Loucy (cell line): Measurements from ENCODE around the gene SLC16A6.
"Not testable (repeated sequence)": the region's sequence is repeated elsewhere in the genome, so short reads cannot be mapped to it uniquely, and the experiment has no call there.

ENCODE experiments used
- H2AFZ ChIP-seq: fragments of 200-600 bp; sonication (generic); 2 replicates; pipeline ENCODE4 v1.6.0; 2016; ENCODE audit warnings: antibody characterized with exemption, mild to moderate bottlenecking, low read length, moderate library complexity
- H3F3A ChIP-seq: fragments of 200-600 bp; 2 replicates; pipeline ENCODE4 v1.6.0; 2016; ENCODE audit warnings: antibody characterized with exemption, low read depth, mild to moderate bottlenecking
- H3K27me3 ChIP-seq: fragments of 200-600 bp; sonication (generic); 2 replicates; pipeline ENCODE4 v1.6.1; 2014; ENCODE audit warnings: low read length, mild to moderate bottlenecking; ENCODE audit not compliant: insufficient read depth, poor library complexity, severe bottlenecking
- H3K36me3 ChIP-seq: fragments of 200-600 bp; sonication (generic); 2 replicates; pipeline ENCODE4 v1.6.1; 2016; ENCODE audit warnings: low read length; ENCODE audit not compliant: insufficient read depth
- H3K4me1 ChIP-seq: fragments of 200-600 bp; sonication (generic); 2 replicates; pipeline ENCODE4 v1.5.1; 2014; ENCODE audit warnings: low read length, mild to moderate bottlenecking; ENCODE audit not compliant: insufficient read depth, poor library complexity, severe bottlenecking
- H3K4me2 ChIP-seq: fragments of 200-600 bp; sonication (generic); 2 replicates; pipeline ENCODE4 v1.6.0; 2014; ENCODE audit warnings: antibody characterized with exemption, low read length, low read depth, mild to moderate bottlenecking; ENCODE audit not compliant: poor library complexity, severe bottlenecking
- H3K4me3 ChIP-seq: fragments of 200-600 bp; sonication (generic); 2 replicates; pipeline ENCODE4 v1.5.1; 2014; ENCODE audit warnings: low read length, mild to moderate bottlenecking, mixed read lengths; ENCODE audit not compliant: poor library complexity, severe bottlenecking
- H3K79me2 ChIP-seq: fragments of 200-600 bp; sonication (generic); 2 replicates; pipeline ENCODE4 v1.6.1; 2014; ENCODE audit warnings: low read length; ENCODE audit not compliant: insufficient read depth
- H3K9ac ChIP-seq: fragments of 200-600 bp; sonication (generic); 2 replicates; pipeline ENCODE4 v1.6.0; 2014; ENCODE audit warnings: mild to moderate bottlenecking, low read depth, low read length, moderate library complexity; ENCODE audit not compliant: poor library complexity, severe bottlenecking
- H3K9me2 ChIP-seq: fragments of 200-600 bp; sonication (generic); replicated peaks from 2 replicates; pipeline ENCODE4 v1.6.1; 2016; ENCODE audit warnings: low read depth, low read length, mixed read lengths
- H3K9me3 ChIP-seq: fragments of 200-600 bp; sonication (generic); 2 replicates; pipeline ENCODE4 v1.6.1; 2014; ENCODE audit warnings: mild to moderate bottlenecking, antibody characterized with exemption, low read length, low read depth; ENCODE audit not compliant: insufficient read depth
- H4K20me1 ChIP-seq: fragments of 200-600 bp; sonication (generic); 2 replicates; pipeline ENCODE4 v1.6.0; 2014; ENCODE audit warnings: antibody characterized with exemption, low read length, mild to moderate bottlenecking; ENCODE audit not compliant: insufficient read depth, poor library complexity, severe bottlenecking
- EZH2phosphoT487 ChIP-seq: fragments of 200-600 bp; IDR thresholded peaks from 2 replicates; pipeline ENCODE4 v1.6.1; 2018; ENCODE audit warnings: antibody characterized with exemption, mild to moderate bottlenecking, moderate library complexity, borderline replicate concordance
- TF ChIP-seq, protein P1 (sequence below): fragments of 200-600 bp; sonication (generic); conservative IDR thresholded peaks from 2 replicates; pipeline ENCODE4 v1.5.1; 2014; ENCODE audit warnings: mild to moderate bottlenecking, antibody characterized with exemption, low read length

The SLC16A6 gene

GRCh38 chr17:68239632-68240366, 51.1 kb downstream of the SLC16A6 start:
- Histone ChIP-seq H3F3A (no peaks in the 10 kb centered on the region), H3K36me3 (no peaks in the 10 kb centered on the region), H2AFZ (no peak overlapping the region), H3K79me2 (no peaks in the 10 kb centered on the region), H3K4me3 (no peak overlapping the region), H3K4me1 (peaks cover 20% of the 10 kb centered on the region), H3K4me2 (no peak overlapping the region), H4K20me1 (no peaks in the 10 kb centered on the region), H3K9me2 (no peaks in the 10 kb centered on the region), H3K9me3 (no peaks in the 10 kb centered on the region), H3K27me3 (no peaks in the 10 kb centered on the region), H3K9ac (no peak overlapping the region)
- TF ChIP-seq, protein P1, sequence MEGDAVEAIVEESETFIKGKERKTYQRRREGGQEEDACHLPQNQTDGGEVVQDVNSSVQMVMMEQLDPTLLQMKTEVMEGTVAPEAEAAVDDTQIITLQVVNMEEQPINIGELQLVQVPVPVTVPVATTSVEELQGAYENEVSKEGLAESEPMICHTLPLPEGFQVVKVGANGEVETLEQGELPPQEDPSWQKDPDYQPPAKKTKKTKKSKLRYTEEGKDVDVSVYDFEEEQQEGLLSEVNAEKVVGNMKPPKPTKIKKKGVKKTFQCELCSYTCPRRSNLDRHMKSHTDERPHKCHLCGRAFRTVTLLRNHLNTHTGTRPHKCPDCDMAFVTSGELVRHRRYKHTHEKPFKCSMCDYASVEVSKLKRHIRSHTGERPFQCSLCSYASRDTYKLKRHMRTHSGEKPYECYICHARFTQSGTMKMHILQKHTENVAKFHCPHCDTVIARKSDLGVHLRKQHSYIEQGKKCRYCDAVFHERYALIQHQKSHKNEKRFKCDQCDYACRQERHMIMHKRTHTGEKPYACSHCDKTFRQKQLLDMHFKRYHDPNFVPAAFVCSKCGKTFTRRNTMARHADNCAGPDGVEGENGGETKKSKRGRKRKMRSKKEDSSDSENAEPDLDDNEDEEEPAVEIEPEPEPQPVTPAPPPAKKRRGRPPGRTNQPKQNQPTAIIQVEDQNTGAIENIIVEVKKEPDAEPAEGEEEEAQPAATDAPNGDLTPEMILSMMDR = no peak

GRCh38 chr17:68238871-68239253, 52.1 kb downstream of the SLC16A6 start:
- H3K4me2 ChIP-seq = peak overlapping the region; percentile 27
- H3K27me3 ChIP-seq = no peaks in the 10 kb centered on the region
- no peaks in the 10 kb centered on the region for H3F3A ChIP-seq
- peaks cover 20% of the 10 kb centered on the region for H3K4me1 ChIP-seq
- no peaks in the 10 kb centered on the region for H4K20me1 ChIP-seq
- H3K79me2 ChIP-seq = no peaks in the 10 kb centered on the region
- H2AFZ ChIP-seq = no peak overlapping the region
- no peaks in the 10 kb centered on the region for H3K9me2 ChIP-seq
- H3K9me3 ChIP-seq = no peaks in the 10 kb centered on the region
- TF ChIP-seq, protein P1 = no peak
- TF ChIP-seq EZH2phosphoT487 = no peak
- no peaks in the 10 kb centered on the region for H3K36me3 ChIP-seq
- no peak overlapping the region for H3K4me3 ChIP-seq
- H3K9ac ChIP-seq = no peak overlapping the region

DNA sequence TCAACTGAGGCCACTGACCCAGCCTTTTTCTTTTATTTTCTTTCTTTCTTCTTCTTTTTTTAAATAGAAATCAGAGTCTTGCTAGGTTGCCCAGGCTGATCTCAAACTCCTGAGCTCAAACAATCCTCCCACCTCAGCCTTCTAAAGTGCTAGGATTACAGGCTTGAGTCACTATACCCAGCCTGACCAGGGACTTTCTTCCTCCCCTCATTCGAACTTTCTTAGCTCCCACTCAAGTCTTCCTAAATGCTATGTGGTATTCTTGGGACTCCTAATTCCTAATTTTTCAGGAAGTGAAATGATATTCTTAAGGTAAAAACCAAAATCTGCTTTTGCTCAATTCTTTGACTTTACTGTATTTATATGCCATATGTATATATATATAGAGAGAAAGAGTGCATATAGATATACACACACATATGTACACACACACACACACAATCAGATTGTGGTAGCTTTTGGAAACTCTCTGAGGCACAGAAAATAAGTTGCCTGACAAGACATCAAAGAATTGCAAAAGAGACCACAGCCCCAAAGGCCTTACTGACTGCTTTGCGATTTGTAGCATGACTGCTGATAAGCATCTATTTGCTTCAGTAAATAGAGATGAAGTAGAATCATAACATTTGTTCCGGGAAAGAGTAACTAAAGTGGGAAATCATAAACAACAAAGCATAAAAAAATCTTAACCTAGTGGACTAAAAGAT, 52.6 kb downstream of the SLC16A6 start:
- Histone ChIP-seq H2AFZ (no peak overlapping the region), H3K4me2 (peak overlapping the region; percentile 27), H3K9ac (no peak overlapping the region), H3K36me3 (no peaks in the 10 kb centered on the region), H3K9me3 (no peaks in the 10 kb centered on the region), H4K20me1 (no peaks in the 10 kb centered on the region), H3K4me3 (no peak overlapping the region), H3K9me2 (no peaks in the 10 kb centered on the region), H3K4me1 (peaks cover 20% of the 10 kb centered on the region), H3F3A (no peaks in the 10 kb centered on the region), H3K79me2 (no peaks in the 10 kb centered on the region), H3K27me3 (no peaks in the 10 kb centered on the region)
- TF ChIP-seq, protein P1 = no peak
- TF ChIP-seq EZH2phosphoT487 = no peak

- not testable (repeated sequence) for H4K20me1 ChIP-seq, H3K9me2 ChIP-seq, H3K79me2 ChIP-seq, H3K4me3 ChIP-seq, H2AFZ ChIP-seq, H3K27me3 ChIP-seq, H3K9me3 ChIP-seq, H3F3A ChIP-seq, H3K9ac ChIP-seq, H3K36me3 ChIP-seq
- Histone ChIP-seq H3K4me1 (peaks cover 20% of the 10 kb centered on the region), H3K4me2 (peak overlapping the region; percentile 16)
Measured at GRCh38 chr17:68237369-68238163, 53.4 kb downstream of the SLC16A6 start.

GRCh38 chr17:68235336-68235791, 55.6 kb downstream of the SLC16A6 start:
- H3K4me2 ChIP-seq, H2AFZ ChIP-seq, H3F3A ChIP-seq, H3K9me3 ChIP-seq, H3K36me3 ChIP-seq, H4K20me1 ChIP-seq, H3K79me2 ChIP-seq, H3K9ac ChIP-seq, H3K4me3 ChIP-seq, H3K9me2 ChIP-seq, H3K27me3 ChIP-seq: not testable (repeated sequence)
- H3K4me1 ChIP-seq = peaks cover 20% of the 10 kb centered on the region
